AG04450 (cell line): ENCODE measurements around the gene CADM1. TPM values are rescaled to one million over a fixed set of nuclear protein-coding genes. Genes with fewer than 3 reads are reported as not detected.

ENCODE experiments used
- CTCF ChIA-PET: fragments of 300-600, 350-600 bp; formaldehyde crosslinking; extraction: SDS; loops from one replicate; lab custom pipeline; 2022; ENCODE audit warnings: antibody characterized with exemption, inconsistent platforms; lab: Charles Lee
- POLR2A ChIA-PET: fragments of 350-600 bp; formaldehyde crosslinking; extraction: SDS; loops from one replicate; lab custom pipeline; 2021; ENCODE audit warnings: antibody characterized with exemption, inconsistent platforms; lab: Yijun Ruan, JAX
- DNase-seq: peaks from one replicate; pipeline ENCODE4 v3.0.0-alpha.2; 2011; ENCODE audit warnings: low read depth, low spot score
- H3K27ac ChIP-seq: one replicate; pipeline ENCODE4 v1.5.1; 2012; ENCODE audit warnings: low read depth, low read length, control low read depth
- H3K27me3 ChIP-seq: one replicate; pipeline ENCODE4 v1.6.0; 2012; ENCODE audit warnings: low read length; ENCODE audit not compliant: control insufficient read depth, insufficient read depth
- H3K4me3 ChIP-seq: 2 replicates; pipeline ENCODE4 v1.5.1; 2011; ENCODE audit warnings: mild to moderate bottlenecking, low read depth, low read length, control low read depth
- H3K9me3 ChIP-seq: 2 replicates; pipeline ENCODE4 v1.5.1; 2012; ENCODE audit warnings: low read length; ENCODE audit not compliant: control insufficient read depth, insufficient read depth
- polyA plus RNA-seq: library from polyadenylated mRNA; depleted of rRNA; stranded (reverse); fragments of >200 nt; gene quantifications from 2 replicates; pipeline ENCODE4 v1.2.3, GENCODE V29; 2011
- TF ChIP-seq, protein P1 (sequence below): IDR thresholded peaks from 2 replicates; pipeline ENCODE4 v1.5.1; 2011; ENCODE audit warnings: low read depth, low read length, control low read depth, inconsistent platforms

The CADM1 gene
- polyA plus RNA-seq, 1 experiment = 70.7 TPM

DNA sequence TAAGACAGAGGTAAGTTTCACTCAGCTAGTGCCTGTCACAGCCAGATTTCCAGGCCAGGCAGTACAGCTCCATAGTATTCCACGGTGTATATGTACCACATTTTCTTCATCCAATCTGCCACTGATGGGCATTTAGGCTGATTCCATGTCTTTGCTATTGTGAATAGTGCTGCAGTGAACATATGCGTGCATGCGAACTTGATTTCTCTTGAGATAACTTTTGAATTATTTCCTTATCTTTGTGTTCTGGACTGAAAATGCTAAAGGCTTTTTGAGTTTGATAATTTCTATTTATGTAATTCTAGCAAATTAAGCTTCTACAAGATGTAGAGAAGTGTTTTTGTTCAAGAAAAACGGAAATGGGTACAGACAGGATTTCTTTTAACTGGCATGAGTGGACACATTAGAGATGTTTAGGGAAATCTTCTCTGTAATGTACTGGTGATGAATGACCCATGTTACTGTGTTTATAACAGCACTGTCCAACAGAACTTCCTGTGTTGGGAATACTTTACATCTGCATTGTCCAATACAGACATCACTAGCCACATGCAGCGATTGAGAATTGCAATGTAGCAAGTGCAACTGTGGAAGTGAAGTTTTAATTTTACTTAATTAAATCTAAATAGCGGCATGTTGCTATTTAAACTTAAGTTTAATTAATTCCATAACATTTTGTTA is 151.3 kb downstream of the CADM1 start:
- H3K27ac ChIP-seq = no peak overlapping the region
- ChIA-PET CTCF (interaction anchor here (2.0 kb wide), 1 partner anchor 151 kb away, joined by 5 read pairs; the partner anchor contains the start of gene CADM1), POLR2A (no interaction called here)
- no peak overlapping the region for H3K4me3 ChIP-seq
- TF ChIP-seq, protein P1, sequence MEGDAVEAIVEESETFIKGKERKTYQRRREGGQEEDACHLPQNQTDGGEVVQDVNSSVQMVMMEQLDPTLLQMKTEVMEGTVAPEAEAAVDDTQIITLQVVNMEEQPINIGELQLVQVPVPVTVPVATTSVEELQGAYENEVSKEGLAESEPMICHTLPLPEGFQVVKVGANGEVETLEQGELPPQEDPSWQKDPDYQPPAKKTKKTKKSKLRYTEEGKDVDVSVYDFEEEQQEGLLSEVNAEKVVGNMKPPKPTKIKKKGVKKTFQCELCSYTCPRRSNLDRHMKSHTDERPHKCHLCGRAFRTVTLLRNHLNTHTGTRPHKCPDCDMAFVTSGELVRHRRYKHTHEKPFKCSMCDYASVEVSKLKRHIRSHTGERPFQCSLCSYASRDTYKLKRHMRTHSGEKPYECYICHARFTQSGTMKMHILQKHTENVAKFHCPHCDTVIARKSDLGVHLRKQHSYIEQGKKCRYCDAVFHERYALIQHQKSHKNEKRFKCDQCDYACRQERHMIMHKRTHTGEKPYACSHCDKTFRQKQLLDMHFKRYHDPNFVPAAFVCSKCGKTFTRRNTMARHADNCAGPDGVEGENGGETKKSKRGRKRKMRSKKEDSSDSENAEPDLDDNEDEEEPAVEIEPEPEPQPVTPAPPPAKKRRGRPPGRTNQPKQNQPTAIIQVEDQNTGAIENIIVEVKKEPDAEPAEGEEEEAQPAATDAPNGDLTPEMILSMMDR = no peak
- no peaks in the 10 kb centered on the region for H3K9me3 ChIP-seq
- H3K27me3 ChIP-seq = no peaks in the 10 kb centered on the region
- DNase-seq = no peak

DNA sequence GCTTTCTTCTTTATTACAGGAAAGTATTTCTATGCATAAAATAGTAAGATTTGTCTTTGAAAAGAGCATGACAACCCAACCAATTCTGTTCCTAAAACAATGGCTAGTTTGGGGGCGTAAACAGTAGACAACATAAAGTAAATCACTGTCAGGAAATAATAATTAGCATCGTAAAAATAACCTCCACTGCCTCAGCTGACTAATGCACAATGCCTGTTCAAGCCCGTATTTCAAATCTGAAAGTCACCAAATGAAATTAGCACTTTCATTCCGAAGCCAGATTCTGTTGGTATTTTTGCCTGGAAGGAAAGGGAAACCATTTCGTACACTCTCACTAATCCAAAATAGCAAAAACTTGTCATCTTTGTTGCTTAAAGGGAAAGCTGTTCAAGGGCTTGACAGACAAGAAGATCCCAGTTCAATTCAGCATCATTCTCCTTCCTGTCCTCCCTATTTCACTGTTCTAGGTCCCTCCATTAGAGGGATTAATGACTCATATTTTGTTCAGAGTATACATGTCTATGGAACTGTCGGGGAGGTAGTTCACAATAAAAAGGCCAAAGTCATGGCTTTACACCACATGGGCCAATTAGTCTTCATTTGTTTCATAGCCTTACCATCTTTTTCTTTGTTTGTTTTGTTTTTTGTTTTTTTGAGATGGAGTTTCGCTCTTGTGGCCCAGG is 154.7 kb downstream of the CADM1 start:
- no peak overlapping the region for H3K27ac ChIP-seq
- no peaks in the 10 kb centered on the region for H3K27me3 ChIP-seq
- DNase-seq = no peak
- TF ChIP-seq, protein P1 = no peak
- ChIA-PET CTCF (interaction anchor here (0.7 kb wide), 1 partner anchor 377 kb away, joined by 3 read pairs; no protein-coding TSS in a partner anchor), POLR2A (no interaction called here)
- no peak overlapping the region for H3K4me3 ChIP-seq
- H3K9me3 ChIP-seq = no peaks in the 10 kb centered on the region

DNA sequence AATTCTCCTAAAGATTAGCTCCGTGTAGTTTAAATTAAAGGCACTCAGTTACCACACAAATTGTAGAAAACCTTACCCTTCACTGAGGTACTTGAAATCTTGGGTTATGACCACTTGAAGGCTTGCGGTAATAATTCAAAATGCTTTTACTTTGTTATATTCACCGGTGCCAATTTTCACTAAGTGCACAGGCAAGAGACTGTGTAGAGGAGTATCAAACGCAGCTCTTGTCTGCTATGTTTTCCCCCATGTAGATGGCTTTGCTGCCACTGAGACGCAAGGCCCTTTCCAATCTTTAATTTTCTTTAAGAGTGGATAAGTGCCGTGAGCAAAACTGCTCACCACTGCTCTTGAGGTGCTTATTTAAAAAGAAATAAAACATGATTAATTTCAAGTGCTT is 155.8 kb downstream of the CADM1 start:
- Histone ChIP-seq H3K27ac (no peak overlapping the region), H3K9me3 (no peaks in the 10 kb centered on the region), H3K4me3 (no peak overlapping the region), H3K27me3 (no peaks in the 10 kb centered on the region)
- TF ChIP-seq, protein P1 = no peak
- ChIA-PET POLR2A (no interaction called here), CTCF (no interaction called here)
- DNase-seq = no peak

DNA sequence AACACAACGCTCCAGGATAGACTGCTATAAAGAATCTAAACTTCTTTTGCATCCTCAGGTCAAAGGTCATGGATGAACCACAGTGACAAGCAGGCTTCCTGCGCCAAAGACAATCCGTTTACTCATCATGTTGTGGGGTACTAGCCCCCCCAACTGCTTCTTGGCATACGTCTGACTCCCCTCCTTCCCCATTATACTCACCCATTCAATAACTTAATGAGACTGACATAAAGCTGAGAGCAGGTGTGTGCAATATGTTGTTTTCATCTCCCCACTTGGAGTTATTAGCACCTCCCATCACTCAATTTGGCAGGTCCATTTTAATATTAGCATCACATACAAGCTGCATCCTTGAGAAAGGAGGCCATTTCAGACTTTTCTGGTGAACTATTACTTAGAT is 157.1 kb downstream of the CADM1 start:
- H3K27me3 ChIP-seq = no peaks in the 10 kb centered on the region
- no peaks in the 10 kb centered on the region for H3K9me3 ChIP-seq
- TF ChIP-seq, protein P1 = no peak
- POLR2A ChIA-PET = no interaction called here
- no peak for DNase-seq
- no peak overlapping the region for H3K27ac ChIP-seq
- CTCF ChIA-PET = no interaction called here
- H3K4me3 ChIP-seq = no peak overlapping the region

DNA sequence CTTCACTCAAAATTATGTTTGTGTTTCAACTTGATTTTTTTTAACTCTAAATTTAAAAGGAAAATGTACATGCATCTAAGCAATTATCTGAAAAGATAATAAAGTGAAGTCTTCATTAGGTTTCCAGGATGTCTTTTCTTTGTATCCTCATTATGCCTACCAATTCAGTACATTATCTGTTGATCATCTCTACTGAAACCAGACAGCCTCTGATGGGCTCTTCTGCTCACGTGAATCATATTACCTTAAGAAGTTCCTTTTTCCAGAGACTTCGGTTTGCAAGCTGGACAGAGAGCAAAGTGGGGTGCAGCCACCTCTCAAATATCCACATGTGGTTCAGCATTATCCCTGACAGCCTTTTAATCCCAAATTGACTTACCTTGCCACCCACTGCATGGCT is 158.4 kb downstream of the CADM1 start:
- Histone ChIP-seq H3K27ac (no peak overlapping the region), H3K27me3 (no peaks in the 10 kb centered on the region), H3K9me3 (no peaks in the 10 kb centered on the region), H3K4me3 (no peak overlapping the region)
- CTCF ChIA-PET = interaction anchor here (1.1 kb wide), 1 partner anchor 11 kb away, joined by 6 read pairs; no protein-coding TSS in a partner anchor
- no peak for DNase-seq
- POLR2A ChIA-PET = no interaction called here
- TF ChIP-seq, protein P1 = no peak
